ENCODE measurements around the gene DNASE2B. TPM values are rescaled to one million over a fixed set of nuclear protein-coding genes. Genes with fewer than 3 reads are reported as not detected.

DNASE2B gene
- total and polyA plus RNA-seq, 2 donors (not counting 3 experiments of a cell fraction or from before 2014, with no cell fraction given) = not detected

GRCh38 chr1:84401156-84401555 is 2.9 kb downstream of the DNASE2B start:
- CTCF ChIA-PET = interaction anchor here (1.2 kb wide), 1 partner anchor 11 kb away, joined by 3 read pairs; no protein-coding TSS in a partner anchor
- H3K4me2 ChIP-seq (ENCODE audit: insufficient read depth, low read length) = no peak overlapping the region
- FAIRE-seq (peak; percentile 28), DNase-seq (ENCODE audit: low read depth, low spot score) (peak; percentile 17)
- H3K4me1 ChIP-seq (ENCODE audit: control insufficient read depth, extremely low read depth, insufficient read depth, low read length) = peaks cover 9% of the 10 kb centered on the region
- H3K27ac ChIP-seq (ENCODE audit: insufficient read depth, low read depth, low read length) = no peak overlapping the region
- BruUV-seq (replicated peaks) = no TSS peak
- no peaks in the 10 kb centered on the region for H3K9me3 ChIP-seq (replicated peaks; ENCODE audit: control insufficient read depth, insufficient read depth, low read length)
- TF ChIP-seq FOS (IDR thresholded peaks at IDR 0.05; ENCODE audit: borderline replicate concordance, insufficient read depth, low read length) (no peak), EZH2 (IDR thresholded peaks at IDR 0.05; ENCODE audit: borderline replicate concordance, low read depth, low read length, severe bottlenecking) (no peak), CTCF (IDR thresholded peaks at IDR 0.05; ENCODE audit: extremely low read depth in 1 of 2, insufficient read depth in 1 of 2, low read depth in 1 of 2, low read length in 2 of 2) (no peak), MYC (IDR thresholded peaks at IDR 0.05; ENCODE audit: low read depth, low read length) (no peak), MAX (IDR thresholded peaks at IDR 0.05; ENCODE audit: insufficient read depth, insufficient read length) (no peak), JUN (IDR thresholded peaks at IDR 0.05; ENCODE audit: borderline replicate concordance, insufficient read depth, insufficient read length, low read depth) (no peak), POLR2AphosphoS5 (IDR thresholded peaks at IDR 0.05; ENCODE audit: insufficient read depth, low read depth, low read length) (no peak), GATA2 (IDR thresholded peaks at IDR 0.05; ENCODE audit: insufficient read depth, insufficient read length, low read depth, low read length) (no peak), POLR2A (IDR thresholded peaks at IDR 0.05; ENCODE audit: low read depth, low read length) (no peak)
- H3K36me3 ChIP-seq (ENCODE audit: control insufficient read depth in 2 of 2, extremely low read depth in 1 of 2, insufficient read depth in 2 of 2, low read length in 2 of 2) = no peaks in the 10 kb centered on the region
- H4K20me1 ChIP-seq (replicated peaks; ENCODE audit: control insufficient read depth, extremely low read depth, insufficient read depth, low read length) = no peaks in the 10 kb centered on the region
- H3K4me3 ChIP-seq (replicated peaks in 1 of 3; ENCODE audit: insufficient read depth in 1 of 3, low read depth in 1 of 3, low read length in 3 of 3) = no peak overlapping the region
- peak overlapping the region; percentile 11 for H2AFZ ChIP-seq (ENCODE audit: low read depth, low read length)
- dilution Hi-C loops (cut with MboI; ENCODE audit: extremely low pct_ligation_motif_present, low sequenced_read_pairs) (no loop called here), intact Hi-C loops (cut with micrococcal nuclease) (no loop called here)
- H3K27me3 ChIP-seq (ENCODE audit: control insufficient read depth in 2 of 2, insufficient read depth in 2 of 2, low read length in 2 of 2) = no peaks in the 10 kb centered on the region
- H3K9ac ChIP-seq (replicated peaks; ENCODE audit: extremely low read depth, insufficient read depth, low read length) = no peak overlapping the region
- POLR2A ChIA-PET = no interaction called here
- no peaks in the 10 kb centered on the region for H3K79me2 ChIP-seq (ENCODE audit: control insufficient read depth, insufficient read depth, low read length)
- H3K9me1 ChIP-seq (replicated peaks; ENCODE audit: control insufficient read depth, extremely low read depth, insufficient read depth, low read length) = no peaks in the 10 kb centered on the region
